GM12875 (cell line): ENCODE measurements around the gene PLEKHA3.

Source experiments
- H3K4me3 ChIP-seq: one replicate; pipeline ENCODE4 v1.5.1; 2011; ENCODE audit warnings: low read depth, low read length, control low read depth
- TF ChIP-seq, protein P1 (sequence below): IDR thresholded peaks from 2 replicates; pipeline ENCODE4 v1.5.1; 2011; ENCODE audit warnings: low read depth, mild to moderate bottlenecking, control low read depth, inconsistent platforms, low read length, moderate library complexity, borderline replicate concordance; ENCODE audit not compliant: insufficient read depth

The PLEKHA3 gene

DNA sequence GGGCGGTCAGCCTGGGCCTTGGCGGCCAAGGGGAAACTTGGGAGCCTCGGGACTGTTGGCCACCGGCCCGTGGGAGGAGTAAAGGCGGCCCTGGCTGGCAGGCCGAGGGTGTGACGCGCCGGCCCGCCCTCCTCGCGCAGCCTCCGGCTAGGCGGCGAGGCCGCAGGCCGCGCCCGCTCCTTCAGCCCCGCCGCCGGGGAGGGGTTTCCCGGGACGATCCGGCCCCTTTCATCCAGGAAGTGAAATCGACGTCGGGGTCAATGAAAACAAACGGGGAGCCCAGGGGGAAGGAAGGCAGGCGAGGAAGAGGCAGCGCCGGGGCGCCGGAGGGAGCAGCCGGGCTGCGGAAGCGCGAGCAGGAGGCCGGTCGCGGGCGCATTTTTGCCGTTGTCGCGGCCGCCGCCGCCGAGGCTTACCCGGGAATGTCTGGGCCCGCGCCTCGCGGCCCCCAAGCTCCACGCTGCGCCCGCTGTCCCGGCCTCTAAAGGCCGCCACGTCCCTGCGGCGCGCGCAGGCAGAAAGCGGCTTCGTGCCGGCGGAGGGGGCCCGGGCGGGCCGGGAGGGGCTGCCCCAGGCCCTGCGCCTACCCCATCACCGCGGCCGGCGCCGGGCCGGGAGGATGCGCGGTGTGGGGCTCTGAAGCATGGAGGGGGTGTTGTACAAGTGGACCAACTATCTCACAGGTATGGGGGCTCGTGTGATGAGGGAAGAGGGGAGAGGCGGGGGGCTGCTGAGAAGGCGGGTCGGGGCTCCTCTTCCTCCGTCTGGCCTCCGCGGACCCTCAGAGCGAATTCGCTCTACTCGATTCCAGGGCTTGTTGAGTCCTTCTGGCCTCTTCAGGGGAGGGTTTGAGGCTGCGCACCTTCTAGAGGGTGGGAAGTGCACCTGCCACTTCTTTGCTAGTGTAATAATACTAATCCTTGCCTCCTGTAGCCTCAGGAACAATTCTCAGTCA is at the start of gene PLEKHA3:
PLEKHA3 (plus strand) TSS at position 231 of the 955 bp plus-strand sequence; CDS start at position 644, 413 bp downstream.
- TF ChIP-seq, protein P1, sequence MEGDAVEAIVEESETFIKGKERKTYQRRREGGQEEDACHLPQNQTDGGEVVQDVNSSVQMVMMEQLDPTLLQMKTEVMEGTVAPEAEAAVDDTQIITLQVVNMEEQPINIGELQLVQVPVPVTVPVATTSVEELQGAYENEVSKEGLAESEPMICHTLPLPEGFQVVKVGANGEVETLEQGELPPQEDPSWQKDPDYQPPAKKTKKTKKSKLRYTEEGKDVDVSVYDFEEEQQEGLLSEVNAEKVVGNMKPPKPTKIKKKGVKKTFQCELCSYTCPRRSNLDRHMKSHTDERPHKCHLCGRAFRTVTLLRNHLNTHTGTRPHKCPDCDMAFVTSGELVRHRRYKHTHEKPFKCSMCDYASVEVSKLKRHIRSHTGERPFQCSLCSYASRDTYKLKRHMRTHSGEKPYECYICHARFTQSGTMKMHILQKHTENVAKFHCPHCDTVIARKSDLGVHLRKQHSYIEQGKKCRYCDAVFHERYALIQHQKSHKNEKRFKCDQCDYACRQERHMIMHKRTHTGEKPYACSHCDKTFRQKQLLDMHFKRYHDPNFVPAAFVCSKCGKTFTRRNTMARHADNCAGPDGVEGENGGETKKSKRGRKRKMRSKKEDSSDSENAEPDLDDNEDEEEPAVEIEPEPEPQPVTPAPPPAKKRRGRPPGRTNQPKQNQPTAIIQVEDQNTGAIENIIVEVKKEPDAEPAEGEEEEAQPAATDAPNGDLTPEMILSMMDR: no peak
- peak within 1 kb of the TSS; percentile 71 for H3K4me3 ChIP-seq

DNA sequence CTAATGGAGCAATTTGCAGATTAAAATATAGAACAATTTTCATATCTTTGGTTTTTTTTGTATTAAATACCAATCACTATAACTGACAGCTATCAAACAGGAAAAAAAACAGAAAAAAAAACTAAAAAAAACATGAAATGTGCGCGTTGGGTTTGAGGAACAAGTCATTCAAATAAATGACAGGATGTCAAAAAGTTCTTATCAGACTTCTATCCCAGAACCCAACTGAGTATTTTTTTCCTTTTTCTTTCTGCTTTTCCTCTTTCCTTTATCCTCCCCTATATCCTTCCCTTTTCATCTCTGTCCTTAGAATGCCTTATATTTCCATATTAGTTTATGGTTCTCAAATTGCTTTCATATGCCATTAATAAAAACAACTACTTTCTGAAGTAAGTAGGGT is 43.6 kb upstream of the PLEKHA3 start:
- TF ChIP-seq, protein P1: no peak

DNA sequence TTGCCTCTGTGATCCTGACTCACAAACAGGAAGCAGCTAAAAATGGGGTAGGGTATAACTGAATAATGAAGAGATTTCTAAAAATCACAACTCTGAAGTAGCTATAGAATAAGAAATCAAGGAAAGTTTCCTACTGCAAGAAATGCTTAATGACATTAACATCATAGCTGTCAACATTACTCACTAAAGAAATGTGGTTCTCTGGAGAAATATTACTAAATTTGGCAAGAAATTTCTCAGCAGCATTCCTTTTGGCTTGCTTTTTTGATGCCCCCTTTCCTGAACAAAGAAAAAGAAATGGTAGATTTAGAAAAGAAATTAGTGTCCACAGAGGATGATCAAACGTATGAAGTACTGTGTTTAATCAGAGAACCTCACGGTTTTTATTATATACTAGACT is 38.8 kb upstream of the PLEKHA3 start:
- TF ChIP-seq, protein P1: no peak
- H3K4me3 ChIP-seq: no peak overlapping the region

More for the DNA sequence above, 43.6 kb upstream of the PLEKHA3 start:
- H3K4me3 ChIP-seq: no peak overlapping the region

DNA sequence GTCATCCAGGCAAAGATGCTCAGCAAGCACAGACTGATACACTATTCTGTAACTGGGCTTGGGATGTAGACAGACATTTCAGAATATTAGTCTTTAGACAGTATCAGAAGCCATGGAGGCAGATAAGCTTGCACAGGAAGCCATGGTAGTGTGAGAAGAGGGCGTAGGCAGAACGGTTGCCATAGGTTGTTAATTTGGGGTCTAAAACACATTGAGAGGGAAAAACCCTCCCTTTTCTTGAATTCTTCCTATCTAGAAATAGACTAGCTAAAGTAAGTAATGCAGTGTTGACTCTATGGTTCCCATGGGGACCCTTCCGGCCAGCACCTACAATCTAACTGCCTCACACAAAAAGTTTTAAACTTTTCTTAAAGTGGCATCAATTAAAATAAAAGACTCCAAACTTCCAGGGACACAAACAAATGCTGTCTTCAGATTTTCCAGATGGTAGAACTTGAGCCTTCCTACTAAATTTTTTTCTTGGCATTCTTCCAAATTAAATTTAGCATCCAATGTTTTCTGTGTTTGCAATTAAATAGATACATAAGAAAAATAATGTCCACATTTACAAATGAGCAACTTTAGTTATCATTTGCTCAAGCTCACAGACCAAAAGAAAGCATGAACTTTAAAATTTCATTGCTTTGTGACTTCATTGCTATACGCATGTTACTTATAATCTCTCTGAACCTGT is 31.1 kb upstream of the PLEKHA3 start:
- peak overlapping the region; percentile 93 for H3K4me3 ChIP-seq
- TF ChIP-seq, protein P1: no peak

DNA sequence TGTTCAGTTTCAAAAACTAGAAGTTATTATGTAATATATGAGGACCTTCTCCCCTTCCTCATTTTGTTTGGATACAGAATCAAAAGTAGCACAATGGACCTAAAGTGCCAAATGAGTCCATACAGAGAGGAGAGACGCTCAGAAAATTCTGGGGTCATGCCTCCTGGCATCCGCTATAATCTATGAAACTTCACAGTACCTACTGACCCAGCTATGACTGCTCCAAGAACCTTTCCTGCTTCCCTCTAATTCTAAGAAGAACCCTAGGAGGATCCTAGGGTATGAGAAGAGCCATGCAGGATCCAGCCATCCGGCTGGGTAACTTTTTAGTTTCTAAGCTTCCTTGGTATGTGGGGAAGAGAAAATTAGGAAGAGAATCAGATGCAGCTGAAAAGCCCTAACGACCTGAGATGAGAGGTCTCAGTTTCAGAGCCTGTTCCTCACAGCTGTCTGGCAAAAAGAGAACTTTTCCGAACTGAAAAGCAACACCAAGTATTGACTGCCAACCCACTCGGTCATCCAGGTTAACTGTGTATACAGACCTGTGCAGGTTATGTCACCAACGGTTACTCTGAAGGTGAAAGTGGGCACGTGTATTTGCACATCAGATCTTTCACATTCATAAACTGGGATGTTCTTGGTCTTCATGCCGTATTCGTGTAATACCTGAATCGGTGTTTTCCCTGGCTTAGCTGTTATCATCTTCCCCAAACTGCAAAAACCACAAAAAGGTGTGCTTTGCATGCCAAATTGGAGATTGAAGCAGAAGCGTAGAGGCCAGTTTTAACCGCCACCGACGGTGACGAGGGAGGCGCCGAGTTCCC is 30.3 kb upstream of the PLEKHA3 start:
- H3K4me3 ChIP-seq: peak overlapping the region; percentile 93
- TF ChIP-seq, protein P1: no peak

DNA sequence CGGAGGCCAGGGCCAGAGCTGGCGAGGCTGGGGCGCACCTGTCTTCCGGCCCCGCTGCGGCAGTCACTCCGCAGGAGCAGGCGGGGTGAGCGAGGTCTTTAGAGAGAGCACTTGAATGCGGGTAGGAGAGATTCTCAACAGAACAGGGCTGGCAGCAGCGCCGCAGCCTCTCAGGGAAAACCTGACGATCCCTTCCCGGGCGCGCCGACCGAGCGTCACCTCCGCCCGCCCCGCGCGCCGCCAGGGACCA is 29.8 kb upstream of the PLEKHA3 start:
- peak overlapping the region; percentile 93 for H3K4me3 ChIP-seq
- TF ChIP-seq, protein P1: no peak
